ENCODE measurements around the gene TGFB3.

The TGFB3 gene

DNA sequence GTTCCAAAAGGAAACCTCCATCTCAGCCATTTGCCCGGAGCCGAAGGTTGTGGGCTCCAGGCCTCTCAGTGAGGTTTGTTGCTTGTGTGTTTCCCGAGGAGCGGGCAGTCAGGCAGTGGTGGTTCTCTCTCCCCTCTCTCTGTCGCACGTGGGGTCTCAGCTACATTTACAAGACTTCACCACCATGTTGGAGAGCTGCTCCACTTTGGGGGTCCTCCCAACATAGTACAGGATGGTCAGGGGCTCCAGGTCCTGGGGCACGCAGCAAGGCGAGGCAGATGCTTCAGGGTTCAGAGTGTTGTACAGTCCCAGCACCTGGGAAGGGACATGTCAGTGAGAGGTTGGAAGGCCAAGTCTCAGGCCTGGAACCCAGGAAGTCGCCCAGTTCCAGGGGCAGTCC lies 22.8 kb downstream of the TGFB3 start:
- no peak for DNase-seq
- Histone ChIP-seq H3K27ac (no peak overlapping the region), H3K36me3 (no peaks in the 10 kb centered on the region; the same call in 1 of the 2 replicates), H3K27me3 (ENCODE audit: insufficient read depth, low read depth, severe bottlenecking) (no peaks in the 10 kb centered on the region), H3K4me3 (ENCODE audit: low read depth, low read length) (no peak overlapping the region), H3K9me3 (ENCODE audit: severe bottlenecking) (no peaks in the 10 kb centered on the region)
- TF ChIP-seq, protein P1, sequence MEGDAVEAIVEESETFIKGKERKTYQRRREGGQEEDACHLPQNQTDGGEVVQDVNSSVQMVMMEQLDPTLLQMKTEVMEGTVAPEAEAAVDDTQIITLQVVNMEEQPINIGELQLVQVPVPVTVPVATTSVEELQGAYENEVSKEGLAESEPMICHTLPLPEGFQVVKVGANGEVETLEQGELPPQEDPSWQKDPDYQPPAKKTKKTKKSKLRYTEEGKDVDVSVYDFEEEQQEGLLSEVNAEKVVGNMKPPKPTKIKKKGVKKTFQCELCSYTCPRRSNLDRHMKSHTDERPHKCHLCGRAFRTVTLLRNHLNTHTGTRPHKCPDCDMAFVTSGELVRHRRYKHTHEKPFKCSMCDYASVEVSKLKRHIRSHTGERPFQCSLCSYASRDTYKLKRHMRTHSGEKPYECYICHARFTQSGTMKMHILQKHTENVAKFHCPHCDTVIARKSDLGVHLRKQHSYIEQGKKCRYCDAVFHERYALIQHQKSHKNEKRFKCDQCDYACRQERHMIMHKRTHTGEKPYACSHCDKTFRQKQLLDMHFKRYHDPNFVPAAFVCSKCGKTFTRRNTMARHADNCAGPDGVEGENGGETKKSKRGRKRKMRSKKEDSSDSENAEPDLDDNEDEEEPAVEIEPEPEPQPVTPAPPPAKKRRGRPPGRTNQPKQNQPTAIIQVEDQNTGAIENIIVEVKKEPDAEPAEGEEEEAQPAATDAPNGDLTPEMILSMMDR (IDR thresholded peaks at IDR 0.05; ENCODE audit: low read depth, low read length) = no peak

DNA sequence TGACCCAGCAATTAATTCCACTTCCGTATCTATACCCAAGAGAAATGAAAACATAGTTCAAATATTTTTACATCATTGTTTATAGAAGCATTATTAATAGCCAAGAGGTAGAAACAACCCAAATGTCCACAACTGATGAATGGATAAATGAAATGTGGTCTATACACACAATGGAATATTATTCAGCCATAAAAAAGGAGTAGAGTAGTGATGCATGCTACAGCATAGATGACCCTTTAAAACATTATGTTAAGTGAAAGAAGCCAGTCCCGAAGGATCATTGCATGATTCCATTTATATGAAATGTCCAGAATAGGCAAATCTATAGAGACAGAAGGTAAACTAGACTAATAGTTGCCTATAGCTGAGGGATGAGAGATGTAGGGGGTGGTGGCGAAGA lies 29.3 kb downstream of the TGFB3 start:
- Histone ChIP-seq H3K36me3 (no peaks in the 10 kb centered on the region), H3K9me3 (ENCODE audit: severe bottlenecking) (no peaks in the 10 kb centered on the region), H3K27ac (no peak overlapping the region), H3K4me3 (ENCODE audit: low read depth, low read length) (no peak overlapping the region), H3K27me3 (ENCODE audit: insufficient read depth, low read depth, severe bottlenecking) (no peaks in the 10 kb centered on the region)
- TF ChIP-seq, protein P1 (IDR thresholded peaks at IDR 0.05; ENCODE audit: low read depth, low read length) = no peak
- no peak for DNase-seq

DNA sequence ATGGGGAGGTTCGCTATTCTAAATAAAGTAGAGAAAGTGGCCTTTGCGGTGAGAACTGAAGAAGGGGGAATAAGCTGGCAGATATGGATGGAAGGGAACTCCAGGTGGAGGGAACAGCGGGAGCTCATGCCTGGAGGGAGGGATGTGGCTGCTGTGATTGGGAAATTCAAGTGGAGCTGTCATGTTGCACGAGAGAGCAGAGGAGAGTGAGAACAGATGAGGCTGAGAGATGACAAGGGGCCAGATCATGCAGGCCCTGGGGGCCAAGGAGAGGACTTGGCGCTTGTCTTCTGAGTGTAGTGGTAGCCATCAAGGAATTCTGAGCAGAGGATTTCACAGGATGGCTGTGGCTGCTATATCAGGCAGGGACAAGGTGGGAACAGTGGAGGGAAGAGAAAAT lies 35.0 kb downstream of the TGFB3 start:
- no peaks in the 10 kb centered on the region for H3K27me3 ChIP-seq (ENCODE audit: insufficient read depth, low read depth, severe bottlenecking)
- H3K9me3 ChIP-seq (ENCODE audit: severe bottlenecking) = no peaks in the 10 kb centered on the region
- no peak overlapping the region for H3K4me3 ChIP-seq (ENCODE audit: low read depth, low read length)
- H3K36me3 ChIP-seq = no peaks in the 10 kb centered on the region
- H3K27ac ChIP-seq = no peak overlapping the region
- TF ChIP-seq, protein P1 (IDR thresholded peaks at IDR 0.05; ENCODE audit: low read depth, low read length) = no peak
- DNase-seq = no peak

DNA sequence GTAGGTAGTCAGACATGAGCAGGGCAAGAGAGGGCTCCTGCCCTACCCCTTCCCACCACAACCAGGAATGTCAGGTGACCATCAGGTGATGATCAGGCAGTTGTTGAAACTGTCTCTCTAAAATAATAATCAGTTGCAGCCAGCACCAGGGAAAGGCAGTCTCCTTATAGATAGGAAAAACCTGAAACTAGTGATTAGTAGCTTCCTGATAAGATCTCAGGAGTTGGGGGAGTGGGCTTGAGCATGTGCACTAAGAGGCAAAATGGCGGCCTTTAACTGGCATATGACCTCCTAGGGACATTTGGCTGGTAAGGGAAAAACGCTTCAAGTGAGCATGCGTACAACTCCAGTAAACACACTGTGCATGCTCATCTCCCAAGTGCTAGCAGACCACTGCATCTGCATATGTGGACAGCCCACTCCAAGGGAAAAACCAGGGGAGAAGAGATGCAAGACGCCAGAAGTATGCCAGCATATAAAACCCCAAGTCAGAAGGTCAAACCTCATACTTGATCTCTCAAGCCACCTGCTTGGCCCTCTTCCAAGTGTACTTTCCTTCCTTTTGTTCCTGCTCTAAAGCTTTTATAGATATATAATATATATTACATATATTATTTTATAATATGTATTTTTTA lies 37.1 kb downstream of the TGFB3 start:
- no peaks in the 10 kb centered on the region for H3K27me3 ChIP-seq (ENCODE audit: insufficient read depth, low read depth, severe bottlenecking)
- H3K36me3 ChIP-seq = no peaks in the 10 kb centered on the region; the same call in 1 of the 2 replicates
- no peak for DNase-seq
- H3K4me3 ChIP-seq (ENCODE audit: low read depth, low read length) = no peak overlapping the region
- TF ChIP-seq, protein P1 (IDR thresholded peaks at IDR 0.05; ENCODE audit: low read depth, low read length) = no peak
- H3K9me3 ChIP-seq (ENCODE audit: severe bottlenecking) = no peaks in the 10 kb centered on the region
- H3K27ac ChIP-seq = no peak overlapping the region

DNA sequence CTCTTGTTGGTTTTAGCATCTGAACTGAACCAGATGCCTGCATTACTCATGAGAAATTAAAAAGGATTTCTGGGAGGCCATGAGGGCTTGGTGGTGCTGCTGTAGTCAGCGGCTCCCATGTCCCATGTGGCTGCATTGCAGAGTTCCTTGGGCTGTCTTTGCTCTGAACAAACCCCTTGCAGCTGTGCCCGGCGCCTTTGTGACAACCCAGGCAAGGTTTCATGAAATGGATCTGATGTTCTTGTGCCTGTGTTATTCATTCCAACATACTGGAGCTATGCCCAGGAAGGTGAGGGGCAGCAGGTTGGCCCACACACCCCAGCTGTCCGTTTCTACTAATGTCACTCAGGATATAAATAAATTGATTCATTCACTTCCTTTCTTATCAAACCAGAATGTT lies 40.8 kb downstream of the TGFB3 start:
- H3K36me3 ChIP-seq = no peaks in the 10 kb centered on the region; the same call in 1 of the 2 replicates
- TF ChIP-seq, protein P1 (IDR thresholded peaks at IDR 0.05; ENCODE audit: low read depth, low read length) = no peak
- H3K27me3 ChIP-seq (ENCODE audit: insufficient read depth, low read depth, severe bottlenecking) = no peaks in the 10 kb centered on the region
- no peak overlapping the region for H3K4me3 ChIP-seq (ENCODE audit: low read depth, low read length)
- H3K27ac ChIP-seq = no peak overlapping the region
- no peaks in the 10 kb centered on the region for H3K9me3 ChIP-seq (ENCODE audit: severe bottlenecking)
- no peak for DNase-seq

DNA sequence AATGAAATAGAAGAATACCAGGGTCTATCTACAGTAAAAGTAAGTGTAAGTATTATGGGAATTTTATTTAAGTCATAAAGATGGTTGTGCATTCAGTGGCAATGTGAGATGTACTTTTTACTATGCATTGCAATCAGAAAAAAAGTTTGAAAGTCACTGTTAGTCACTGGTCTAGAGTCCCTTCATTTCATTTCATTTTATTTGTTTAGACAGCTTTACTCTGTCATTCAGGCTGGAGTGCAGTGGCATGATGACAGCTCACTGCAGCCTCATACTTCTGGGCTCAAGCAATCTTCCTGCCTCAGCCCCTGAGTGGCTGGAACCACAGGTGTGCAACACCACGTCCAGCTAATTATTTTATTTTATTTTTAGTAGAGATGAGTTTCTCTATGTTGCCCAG lies 42.6 kb downstream of the TGFB3 start:
- Histone ChIP-seq H3K36me3 (no peaks in the 10 kb centered on the region; the same call in 1 of the 2 replicates), H3K9me3 (ENCODE audit: severe bottlenecking) (no peaks in the 10 kb centered on the region), H3K4me3 (ENCODE audit: low read depth, low read length) (no peak overlapping the region), H3K27ac (no peak overlapping the region), H3K27me3 (ENCODE audit: insufficient read depth, low read depth, severe bottlenecking) (no peaks in the 10 kb centered on the region)
- DNase-seq = no peak
- TF ChIP-seq, protein P1 (IDR thresholded peaks at IDR 0.05; ENCODE audit: low read depth, low read length) = no peak

Measured in WERI-Rb-1 (cell line).